HG02885 (cell line): ENCODE measurements around the gene SUN2.

Source experiments
- ATAC-seq: cut with Tn5 transposase; IDR thresholded peaks from one replicate; pipeline ENCODE4 v1.9.1; 2021; ENCODE audit warnings: mild to moderate bottlenecking; ENCODE audit not compliant: unreplicated experiment, poor library complexity

Gene SUN2

GRCh38 chr22:38699784-38700183, 56.0 kb downstream of the SUN2 start:
- ATAC-seq = no peak

GRCh38 chr22:38699143-38699542, 56.7 kb downstream of the SUN2 start:
- ATAC-seq = no peak

- no peak for ATAC-seq
Measured at GRCh38 chr22:38698407-38699094, 57.2 kb downstream of the SUN2 start.

- ATAC-seq = no peak
Measured at GRCh38 chr22:38697425-38698089, 58.2 kb downstream of the SUN2 start.

GRCh38 chr22:38696606-38697424, 59.0 kb downstream of the SUN2 start:
- no peak for ATAC-seq

DNA sequence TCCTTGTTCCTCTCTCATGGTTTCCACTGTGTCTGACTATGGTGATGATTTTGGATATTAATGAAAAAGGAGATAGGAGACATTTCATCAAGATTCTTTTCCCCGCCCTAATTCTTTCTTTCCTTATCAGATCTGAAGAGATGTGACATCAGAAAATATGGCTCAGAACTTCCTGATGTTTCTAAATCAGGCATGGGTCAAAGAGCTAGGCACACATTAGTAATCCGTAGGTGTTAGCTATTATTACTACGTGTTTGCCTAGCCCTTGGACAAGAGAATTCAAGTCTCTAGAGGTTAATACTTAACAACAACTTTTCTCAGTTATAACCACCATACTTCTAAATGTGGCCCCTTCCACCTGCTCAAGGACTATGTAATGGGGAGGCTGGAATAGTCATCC, 60.9 kb downstream of the SUN2 start:
- no peak for ATAC-seq

DNA sequence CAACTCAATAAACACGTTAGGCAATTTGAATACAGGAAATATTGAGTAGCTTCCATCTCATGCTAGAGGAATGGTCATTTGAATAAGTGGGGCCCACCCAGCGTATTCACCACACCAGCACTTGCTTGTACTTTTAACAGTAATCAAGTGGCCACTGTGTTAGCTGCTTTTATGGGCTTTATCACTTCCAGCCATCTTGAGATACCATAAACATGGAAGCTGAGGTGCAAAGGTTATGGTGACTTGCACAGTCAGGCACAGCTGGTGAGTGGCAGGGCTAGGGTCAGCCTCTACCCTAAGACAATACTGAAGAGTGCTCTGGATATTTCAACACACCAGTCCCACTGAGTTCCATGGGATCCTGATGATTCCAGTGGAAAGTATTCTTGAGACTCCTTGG, 61.7 kb downstream of the SUN2 start:
- no peak for ATAC-seq

DNA sequence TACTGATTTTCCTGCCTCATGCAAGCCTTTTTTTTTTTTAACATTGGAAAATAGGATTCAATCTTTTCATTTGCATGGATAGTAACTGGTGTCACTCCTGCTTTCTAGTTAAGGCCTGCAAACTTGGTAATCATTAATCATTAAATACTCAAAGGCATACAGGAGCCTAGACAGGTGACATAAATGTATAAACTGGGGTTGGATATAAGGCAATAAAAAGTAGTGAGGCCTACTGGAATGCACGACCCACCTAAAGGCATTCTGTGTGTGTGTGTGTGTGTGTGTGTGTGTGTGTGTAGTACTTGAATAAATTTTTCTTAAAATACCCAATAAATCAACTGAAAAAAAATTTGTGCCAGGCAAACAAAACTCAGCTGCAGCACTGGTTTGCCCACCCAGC, 66.1 kb downstream of the SUN2 start:
- ATAC-seq = no peak

- ATAC-seq = no peak
Measured at GRCh38 chr22:38685761-38686160, 70.0 kb downstream of the SUN2 start.

DNA sequence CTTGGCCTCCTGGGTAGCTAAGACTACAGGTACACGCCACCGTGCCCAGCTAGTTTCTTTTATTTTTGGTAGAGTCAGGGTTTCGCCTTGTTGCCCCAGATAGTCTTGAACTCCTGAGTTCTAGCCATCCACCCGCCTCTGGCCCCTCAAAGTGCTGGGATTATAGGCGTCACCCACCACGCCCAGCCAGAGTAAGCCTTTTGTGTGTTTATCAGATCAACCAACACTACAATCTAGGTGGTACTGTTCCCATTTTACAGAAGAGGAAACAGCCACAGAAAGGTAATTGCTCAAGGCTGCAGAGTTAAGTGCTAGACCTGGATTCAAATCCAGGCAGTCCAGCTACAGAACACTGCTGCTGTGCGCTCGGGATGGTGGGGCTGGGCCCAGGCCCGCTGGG, 70.9 kb downstream of the SUN2 start:
- no peak for ATAC-seq
